Adrenal gland (tissue), 5 donors: ENCODE measurements around the gene PCGF3.
"Not testable (repeated sequence)": the region's sequence is repeated elsewhere in the genome, so short reads cannot be mapped to it uniquely, and the experiment has no call there.

Experiments used
- POLR2A ChIP-seq, 2 donors: fragments of 450-650 bp; IDR thresholded peaks; one replicate each; pipeline ENCODE4 v1.6.1; 2017; ENCODE audit warnings: antibody characterized with exemption in 2 of 2, mild to moderate bottlenecking in 2 of 2, moderate library complexity in 1 of 2
- TF ChIP-seq, protein P1 (sequence below), 6 experiments: fragments of 450-650 bp in 4 of 6; fragments of 200-600 bp in 2 of 6; sonication (generic) in 1 of 6; IDR thresholded peaks; 1 replicate in 5 of 6; 2 replicates in 1 of 6; pipeline versions ENCODE4 v1.5.1 to v1.8.0; 2016 to 2021; ENCODE audit warnings: antibody characterized with exemption in 6 of 6, mild to moderate bottlenecking in 2 of 6, moderate library complexity in 1 of 6
- donor health status: DM: no; HTN: no; CAD: no.

DNA sequence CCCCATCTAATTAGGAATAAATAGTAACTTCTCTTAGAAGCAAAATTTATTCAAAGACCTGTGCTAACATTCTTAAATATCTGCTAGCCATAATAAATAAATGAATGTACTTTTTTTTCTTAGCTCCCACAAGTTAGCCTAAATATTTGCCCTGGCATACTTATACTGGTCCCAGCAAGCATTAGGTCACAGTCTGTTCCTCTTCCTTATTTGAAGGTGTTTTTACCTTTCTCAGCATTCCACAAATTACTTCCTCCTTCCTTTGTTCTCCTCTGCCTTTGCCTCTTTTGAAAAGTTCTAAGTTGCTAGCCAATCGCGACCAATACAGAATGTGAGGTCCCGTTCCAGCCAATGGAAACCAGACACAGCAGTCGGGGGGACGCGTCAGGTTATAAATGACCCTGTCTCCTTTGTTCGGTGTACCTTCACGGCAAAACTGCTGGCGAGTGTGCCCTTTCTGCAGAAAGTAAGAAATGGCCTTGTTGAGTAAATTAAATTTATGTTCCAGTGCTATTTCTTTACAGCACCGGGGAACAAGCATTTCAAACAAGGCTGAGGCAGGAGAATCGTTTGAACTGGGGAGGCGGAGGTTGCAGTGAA lies 11.2 kb upstream of the PCGF3 start:
- TF ChIP-seq, protein P1, sequence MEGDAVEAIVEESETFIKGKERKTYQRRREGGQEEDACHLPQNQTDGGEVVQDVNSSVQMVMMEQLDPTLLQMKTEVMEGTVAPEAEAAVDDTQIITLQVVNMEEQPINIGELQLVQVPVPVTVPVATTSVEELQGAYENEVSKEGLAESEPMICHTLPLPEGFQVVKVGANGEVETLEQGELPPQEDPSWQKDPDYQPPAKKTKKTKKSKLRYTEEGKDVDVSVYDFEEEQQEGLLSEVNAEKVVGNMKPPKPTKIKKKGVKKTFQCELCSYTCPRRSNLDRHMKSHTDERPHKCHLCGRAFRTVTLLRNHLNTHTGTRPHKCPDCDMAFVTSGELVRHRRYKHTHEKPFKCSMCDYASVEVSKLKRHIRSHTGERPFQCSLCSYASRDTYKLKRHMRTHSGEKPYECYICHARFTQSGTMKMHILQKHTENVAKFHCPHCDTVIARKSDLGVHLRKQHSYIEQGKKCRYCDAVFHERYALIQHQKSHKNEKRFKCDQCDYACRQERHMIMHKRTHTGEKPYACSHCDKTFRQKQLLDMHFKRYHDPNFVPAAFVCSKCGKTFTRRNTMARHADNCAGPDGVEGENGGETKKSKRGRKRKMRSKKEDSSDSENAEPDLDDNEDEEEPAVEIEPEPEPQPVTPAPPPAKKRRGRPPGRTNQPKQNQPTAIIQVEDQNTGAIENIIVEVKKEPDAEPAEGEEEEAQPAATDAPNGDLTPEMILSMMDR (IDR thresholded peaks at IDR 0.05): not testable (repeated sequence)
- TF ChIP-seq POLR2A (IDR thresholded peaks at IDR 0.05): not testable (repeated sequence)
